ENCODE results near the gene LAMA3. TPM values are rescaled to one million over a fixed set of nuclear protein-coding genes. Genes with fewer than 3 reads are reported as not detected.
A peak's percentile ranks its signal among the peaks of the same experiment; 100 is the strongest.

Gene LAMA3
- total RNA-seq, 2 donors from 2014 or later, result 5.6 to 6.7 TPM

- intact Hi-C loops (cut with DNase I), result no loop called here
- ATAC-seq (no peak), DNase-seq (no peak)
These were observed 111.6 kb downstream of the LAMA3 start for GRCh38 chr18:23800902-23801301.

GRCh38 chr18:23802817-23803216 lies 113.6 kb downstream of the LAMA3 start:
- no peak for DNase-seq
- ATAC-seq, result no peak
- intact Hi-C loops (cut with DNase I), result no loop called here

GRCh38 chr18:23803755-23804154 lies 114.5 kb downstream of the LAMA3 start:
- ATAC-seq (no peak), DNase-seq (no peak)
- intact Hi-C loops (cut with DNase I), result no loop called here

GRCh38 chr18:23805898-23806297 lies 116.6 kb downstream of the LAMA3 start:
- ATAC-seq, result peak in 1 of 2 donors; percentile 44
- DNase-seq, result no peak
- intact Hi-C loops (cut with DNase I), result no loop called here

- intact Hi-C loops (cut with DNase I), result no loop called here
These were observed 120.2 kb downstream of the LAMA3 start for GRCh38 chr18:23809415-23809814.

GRCh38 chr18:23810396-23810795 lies 121.1 kb downstream of the LAMA3 start:
- intact Hi-C loops (cut with DNase I), result loop anchor here (10.0 kb wide), 4 partner anchors 104 to 304 kb away; no protein-coding TSS in a partner anchor
- ATAC-seq (no peak), DNase-seq (no peak)

More at GRCh38 chr18:23809415-23809814, 120.2 kb downstream of the LAMA3 start:
- ATAC-seq, result no peak
- DNase-seq, result no peak

GRCh38 chr18:23811176-23811575 lies 121.9 kb downstream of the LAMA3 start:
- intact Hi-C loops (cut with DNase I), result loop anchor here (10.0 kb wide), 4 partner anchors 104 to 304 kb away; no protein-coding TSS in a partner anchor
- DNase-seq (no peak), ATAC-seq (no peak)

- DNase-seq (no peak), ATAC-seq (no peak)
- intact Hi-C loops (cut with DNase I), result loop anchor here (2.0 to 10.0 kb wide), 5 partner anchors 102 to 302 kb away; no protein-coding TSS in a partner anchor
These were observed 123.5 kb downstream of the LAMA3 start for GRCh38 chr18:23812546-23813440.

GRCh38 chr18:23814991-23815614 lies 125.8 kb downstream of the LAMA3 start:
- intact Hi-C loops (cut with DNase I), result loop anchor here (10.0 kb wide), 4 partner anchors 100 to 300 kb away; no protein-coding TSS in a partner anchor
- DNase-seq (peak; percentile 38), ATAC-seq (peak; percentile 78 to 90)

GRCh38 chr18:23816021-23816420 lies 126.8 kb downstream of the LAMA3 start:
- no peak for DNase-seq
- ATAC-seq, result no peak
- intact Hi-C loops (cut with DNase I), result loop anchor here (10.0 kb wide), 4 partner anchors 99 to 299 kb away; no protein-coding TSS in a partner anchor

- intact Hi-C loops (cut with DNase I), result loop anchor here (10.0 kb wide), 4 partner anchors 98 to 298 kb away; no protein-coding TSS in a partner anchor
- no peak for ATAC-seq
- no peak for DNase-seq
These were observed 127.5 kb downstream of the LAMA3 start for GRCh38 chr18:23816740-23817139.

- ATAC-seq (no peak), DNase-seq (no peak)
- intact Hi-C loops (cut with DNase I), result loop anchor here (10.0 kb wide), 4 partner anchors 96 to 296 kb away; no protein-coding TSS in a partner anchor
These were observed 129.7 kb downstream of the LAMA3 start for GRCh38 chr18:23819001-23819400.

GRCh38 chr18:23822590-23823385 lies 133.5 kb downstream of the LAMA3 start:
- intact Hi-C loops (cut with DNase I), result loop anchor here in 1 of 2 donors (5.0 kb wide), 1 partner anchor 95 kb away; no protein-coding TSS in a partner anchor
- ATAC-seq (no peak), DNase-seq (no peak)

- ATAC-seq (no peak), DNase-seq (no peak)
- intact Hi-C loops (cut with DNase I), result loop anchor here in 1 of 2 donors (5.0 kb wide), 1 partner anchor 93 kb away; no protein-coding TSS in a partner anchor
These were observed 135.0 kb downstream of the LAMA3 start for GRCh38 chr18:23824240-23824639.

- ATAC-seq, result peak in 1 of 2 donors; percentile 19
- intact Hi-C loops (cut with DNase I), result loop anchor here in 1 of 2 donors (5.0 kb wide), 2 partner anchors 93 to 288 kb away; no protein-coding TSS in a partner anchor
- DNase-seq, result no peak
These were observed 135.4 kb downstream of the LAMA3 start for GRCh38 chr18:23824669-23825068.

GRCh38 chr18:23825496-23825895 lies 136.2 kb downstream of the LAMA3 start:
- intact Hi-C loops (cut with DNase I), result loop anchor here in 1 of 2 donors (5.0 kb wide), 1 partner anchor 287 kb away; no protein-coding TSS in a partner anchor
- no peak for DNase-seq
- no peak for ATAC-seq

- ATAC-seq, result peak; percentile 94 to 96
- peak; percentile 81 for DNase-seq
- intact Hi-C loops (cut with DNase I), result loop anchor here in 1 of 2 donors (5.0 kb wide), 1 partner anchor 286 kb away; no protein-coding TSS in a partner anchor
These were observed 136.7 kb downstream of the LAMA3 start for GRCh38 chr18:23825978-23826405.

GRCh38 chr18:23826850-23827620 lies 137.8 kb downstream of the LAMA3 start:
- DNase-seq, result no peak
- no peak for ATAC-seq
- intact Hi-C loops (cut with DNase I), result loop anchor here in 1 of 2 donors (5.0 kb wide), 1 partner anchor 285 kb away; no protein-coding TSS in a partner anchor

All from left cardiac atrium (tissue), 4 donors.